SK-N-SH (cell line): ENCODE measurements around the gene AUH. TPM values are rescaled to one million over a fixed set of nuclear protein-coding genes. Genes with fewer than 3 reads are reported as not detected.

ENCODE experiments used
- CTCF ChIA-PET: fragments of 300-600, 350-600 bp; formaldehyde crosslinking; extraction: SDS; loops from one replicate; lab custom pipeline; 2021; lab: Yijun Ruan, JAX
- POLR2A ChIA-PET: fragments of 350-600 bp; sonication (Branson Sonifier 250); formaldehyde crosslinking; extraction: SDS; loops from one replicate; lab custom pipeline; 2020; ENCODE audit warnings: antibody characterized with exemption, inconsistent platforms; lab: Yijun Ruan, JAX
- DNase-seq: peaks from one replicate; pipeline ENCODE4 v3.0.0; 2012
- H2AFZ ChIP-seq: fragments of 200-600 bp; sonication (generic); 2 replicates; pipeline ENCODE4 v1.8.1; 2016; ENCODE audit warnings: antibody characterized with exemption, mild to moderate bottlenecking, low read depth
- H3F3A ChIP-seq: fragments of 200-600 bp; sonication (generic); replicated peaks from 2 replicates; pipeline ENCODE3; 2016; ENCODE audit warnings: antibody characterized with exemption, mild to moderate bottlenecking; ENCODE audit not compliant: insufficient read depth
- H3K27ac ChIP-seq, 2 experiments: fragments of 200-500 bp in 1 of 2; fragments of 200-600 bp in 1 of 2; sonication (Bioruptor generic) in 1 of 2; sonication (generic), shearing (Covaris generic) in 1 of 2; 2 replicates each; pipeline versions ENCODE4 v1.5.1 to v1.6.1; 2014 to 2016; ENCODE audit warnings: low read depth in 2 of 2, inconsistent platforms in 1 of 2, low read length in 1 of 2, mild to moderate bottlenecking in 1 of 2, mixed read lengths in 1 of 2
- H3K27me3 ChIP-seq: fragments of 200-600 bp; sonication (generic), shearing (Covaris generic); 2 replicates; pipeline ENCODE4 v1.6.1; 2016; ENCODE audit warnings: mixed run types; ENCODE audit not compliant: insufficient read depth
- H3K36me3 ChIP-seq, 2 experiments: fragments of 200-500 bp in 1 of 2; fragments of 200-600 bp in 1 of 2; sonication (Bioruptor generic) in 1 of 2; sonication (generic) in 1 of 2; replicated peaks in 1 of 2; 2 replicates each; pipeline versions ENCODE3 to v1.5.1; 2014 to 2016; ENCODE audit warnings: low read length in 1 of 2, mild to moderate bottlenecking in 1 of 2; ENCODE audit not compliant: insufficient read depth in 2 of 2, control insufficient read depth in 1 of 2
- H3K4me1 ChIP-seq, 2 experiments: fragments of 200-500 bp in 1 of 2; fragments of 200-600 bp in 1 of 2; sonication (Bioruptor generic) in 1 of 2; sonication (generic), shearing (Covaris generic) in 1 of 2; 2 replicates each; pipeline versions ENCODE4 v1.5.1 to v1.6.1; 2014 to 2016; ENCODE audit warnings: low read depth in 1 of 2, low read length in 1 of 2, mixed run types in 1 of 2; ENCODE audit not compliant: insufficient read depth in 2 of 2, control insufficient read depth in 1 of 2
- H3K4me2 ChIP-seq: fragments of 200-600 bp; sonication (generic), shearing (Covaris generic); 2 replicates; pipeline ENCODE4 v1.6.1; 2017; ENCODE audit warnings: mixed run types
- H3K4me3 ChIP-seq, 2 experiments: fragments of 200-500 bp in 1 of 2; fragments of 200-600 bp in 1 of 2; sonication (Bioruptor generic) in 1 of 2; sonication (generic), shearing (Covaris generic) in 1 of 2; 2 replicates each; pipeline versions ENCODE4 v1.5.1 to v1.8.1; 2014 to 2016; ENCODE audit warnings: low read depth in 2 of 2, inconsistent platforms in 1 of 2, low read length in 1 of 2, mild to moderate bottlenecking in 1 of 2, mixed read lengths in 1 of 2, moderate library complexity in 1 of 2
- H3K79me2 ChIP-seq: fragments of 200-600 bp; sonication (generic); 2 replicates; pipeline ENCODE4 v1.8.1; 2017; ENCODE audit warnings: mild to moderate bottlenecking; ENCODE audit not compliant: insufficient read depth
- H3K9ac ChIP-seq: fragments of 200-600 bp; sonication (generic); 2 replicates; pipeline ENCODE4 v1.6.1; 2017; ENCODE audit warnings: mixed run types
- H3K9me2 ChIP-seq: fragments of 200-600 bp; sonication (generic); 2 replicates; pipeline ENCODE4 v1.6.1; 2017; ENCODE audit warnings: mixed run types
- H3K9me3 ChIP-seq: fragments of 200-600 bp; sonication (generic); 2 replicates; pipeline ENCODE4 v1.6.1; 2017; ENCODE audit warnings: mixed run types, mild to moderate bottlenecking, moderate library complexity
- H4K20me1 ChIP-seq: fragments of 200-600 bp; sonication (generic); 2 replicates; pipeline ENCODE4 v1.6.1; 2017; ENCODE audit warnings: mild to moderate bottlenecking, mixed run types; ENCODE audit not compliant: insufficient read depth
- CHD2 ChIP-seq: fragments of 150-350 bp; IDR thresholded peaks from 2 replicates; pipeline ENCODE4 v1.6.1; 2018; ENCODE audit warnings: low read length; ENCODE audit not compliant: partially characterized antibody
- EP300 ChIP-seq, 2 experiments: IDR thresholded peaks; 2 replicates each; pipeline versions ENCODE4 v1.4.0 to v1.6.1; 2012; ENCODE audit warnings: borderline replicate concordance in 1 of 2, low read depth in 1 of 2, low read length in 1 of 2
- FOSL2 ChIP-seq: IDR thresholded peaks from 2 replicates; pipeline ENCODE4 v1.4.0; 2012; ENCODE audit warnings: low read depth, mild to moderate bottlenecking, moderate library complexity, borderline replicate concordance
- GABPA ChIP-seq: IDR thresholded peaks from 2 replicates; pipeline ENCODE4 v1.4.0; 2012; ENCODE audit warnings: low read depth, mild to moderate bottlenecking
- GATA2 ChIP-seq: sonication (generic); formaldehyde crosslinking; IDR thresholded peaks from 2 replicates; pipeline ENCODE4 v1.5.0; 2020; ENCODE audit warnings: mild to moderate bottlenecking, missing genetic modification reagents
- JUND ChIP-seq: IDR thresholded peaks from 2 replicates; pipeline ENCODE4 v1.4.0; 2012
- MEF2A ChIP-seq: IDR thresholded peaks from 2 replicates; pipeline ENCODE4 v1.4.0; 2012; ENCODE audit warnings: low read depth, borderline replicate concordance
- NFIC ChIP-seq: IDR thresholded peaks from 2 replicates; pipeline ENCODE4 v1.4.0; 2012; ENCODE audit warnings: borderline replicate concordance
- NRF1 ChIP-seq: IDR thresholded peaks from 2 replicates; pipeline ENCODE4 v1.6.1; 2012; ENCODE audit warnings: low read depth, mild to moderate bottlenecking, low read length
- RCOR1 ChIP-seq: fragments of 150-350 bp; IDR thresholded peaks from 2 replicates; pipeline ENCODE4 v1.6.1; 2017; ENCODE audit warnings: antibody characterized with exemption, low read length
- RFX5 ChIP-seq: IDR thresholded peaks from 2 replicates; pipeline ENCODE4 v1.6.1; 2012; ENCODE audit warnings: mild to moderate bottlenecking, improper control_type of control experiment, low read length
- SIN3A ChIP-seq: IDR thresholded peaks from 2 replicates; pipeline ENCODE4 v1.6.1; 2012; ENCODE audit warnings: low read depth, mild to moderate bottlenecking, low read length, moderate library complexity, borderline replicate concordance
- SMC3 ChIP-seq: IDR thresholded peaks from 2 replicates; pipeline ENCODE4 v1.6.1; 2012; ENCODE audit warnings: low read depth, low read length, improper control_type of control experiment
- TAF1 ChIP-seq: IDR thresholded peaks from 2 replicates; pipeline ENCODE4 v1.6.1; 2012; ENCODE audit warnings: low read depth, mild to moderate bottlenecking, low read length, moderate library complexity, borderline replicate concordance
- TEAD4 ChIP-seq: IDR thresholded peaks from 2 replicates; pipeline ENCODE4 v1.4.0; 2012; ENCODE audit warnings: mild to moderate bottlenecking, borderline replicate concordance; ENCODE audit not compliant: insufficient read depth
- USF1 ChIP-seq: IDR thresholded peaks from 2 replicates; pipeline ENCODE4 v1.4.0; 2012; ENCODE audit warnings: low read depth, borderline replicate concordance
- ZBTB33 ChIP-seq: IDR thresholded peaks from 2 replicates; pipeline ENCODE4 v1.4.0; 2012; ENCODE audit warnings: low read depth, borderline replicate concordance
- WGBS: methylation state at CpG from one replicate; pipeline ENCODE4 v1.1.6; 2017; ENCODE audit warnings: low lambda C conversion rate; 5-methylcytosine and 5-hydroxymethylcytosine counted together
- polyA plus RNA-seq, 3 experiments: library from polyadenylated mRNA; depleted of rRNA; stranded (reverse); fragments of >200 nt; gene quantifications; 2 replicates each; pipeline ENCODE4 v1.2.3, GENCODE V29; 2012
- TF ChIP-seq, protein P1 (sequence below): IDR thresholded peaks from 2 replicates; pipeline ENCODE4 v1.4.0; 2012; ENCODE audit warnings: low read depth
- TF ChIP-seq, protein P2 (sequence below): IDR thresholded peaks from 2 replicates; pipeline ENCODE4; 2012
- TF ChIP-seq, protein P3 (sequence below): fragments of 150-350 bp; IDR thresholded peaks from 2 replicates; pipeline ENCODE4 v1.6.1; 2017; ENCODE audit warnings: antibody characterized with exemption, low read length, low read depth, borderline replicate concordance

The AUH gene
- polyA plus RNA-seq, 1 of the 3 experiments (the other 2 are of a cell fraction), result 7.6 TPM

DNA sequence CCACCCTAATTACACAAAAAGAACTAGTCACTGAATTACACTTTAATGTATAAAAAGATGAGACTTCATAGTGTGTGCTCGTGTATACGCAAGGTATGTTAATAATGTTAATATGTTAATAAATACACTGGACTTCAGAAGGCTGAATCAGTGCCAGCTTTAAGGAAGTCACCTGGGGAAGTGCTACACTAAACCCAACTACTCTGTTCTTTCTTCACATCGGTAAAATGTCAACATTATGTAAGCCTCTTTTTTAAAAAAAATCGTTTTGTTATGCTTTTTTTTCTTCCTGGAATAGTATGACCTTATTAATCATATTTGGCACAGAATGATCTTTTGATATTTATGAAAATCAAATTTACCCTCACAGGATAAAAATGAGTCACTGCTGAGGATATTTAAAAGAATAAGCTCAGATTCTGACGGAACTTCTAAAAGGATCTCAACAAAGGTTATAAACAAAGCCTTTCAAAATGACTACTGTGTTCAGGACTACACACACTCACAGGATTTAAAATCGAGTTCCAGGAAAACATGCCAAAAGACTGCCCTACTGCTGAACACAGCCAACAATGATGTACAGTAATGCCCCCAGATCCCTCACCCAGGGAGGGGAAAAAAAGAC, 75.9 kb downstream of the AUH start:
- Histone ChIP-seq H3K27me3 (no peaks in the 10 kb centered on the region), H3F3A (peaks cover 3% of the 10 kb centered on the region), H3K4me1 (peaks cover 0 to 8% of the 10 kb centered on the region in 2 experiments; a peak in 1 of 4 replicates), H2AFZ (no peak overlapping the region), H3K4me2 (peak overlapping the region; percentile 31; the same call in 1 of the 2 replicates), H3K4me3 (no peak overlapping the region), H4K20me1 (no peaks in the 10 kb centered on the region), H3K79me2 (no peaks in the 10 kb centered on the region), H3K9me2 (no peaks in the 10 kb centered on the region), H3K9ac (no peak overlapping the region), H3K36me3 (peaks cover 0 to 4% of the 10 kb centered on the region in 2 experiments), H3K27ac (peak overlapping the region in 1 of 2 experiments; percentile 59; a peak in 1 of 4 replicates), H3K9me3 (no peaks in the 10 kb centered on the region)
- 31% methylated on average over 6 of the region's 6 CpGs for WGBS
- ChIA-PET POLR2A (no interaction called here), CTCF (no interaction called here)
- no peak for TF ChIP-seq SIN3A
- TF ChIP-seq, protein P1, sequence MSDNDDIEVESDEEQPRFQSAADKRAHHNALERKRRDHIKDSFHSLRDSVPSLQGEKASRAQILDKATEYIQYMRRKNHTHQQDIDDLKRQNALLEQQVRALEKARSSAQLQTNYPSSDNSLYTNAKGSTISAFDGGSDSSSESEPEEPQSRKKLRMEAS, result no peak
- peak; percentile 7; the same call in 1 of the 2 replicates for TF ChIP-seq NFIC
- TF ChIP-seq FOSL2, result peak; percentile 5; the same call in 1 of the 2 replicates
- TF ChIP-seq GATA2 (CRISPR knock-in tag), result no peak
- no peak for TF ChIP-seq GABPA
- no peak for TF ChIP-seq MEF2A
- no peak for TF ChIP-seq RFX5
- TF ChIP-seq CHD2, result no peak
- no peak for TF ChIP-seq RCOR1
- TF ChIP-seq ZBTB33, result no peak
- no peak for DNase-seq

DNA sequence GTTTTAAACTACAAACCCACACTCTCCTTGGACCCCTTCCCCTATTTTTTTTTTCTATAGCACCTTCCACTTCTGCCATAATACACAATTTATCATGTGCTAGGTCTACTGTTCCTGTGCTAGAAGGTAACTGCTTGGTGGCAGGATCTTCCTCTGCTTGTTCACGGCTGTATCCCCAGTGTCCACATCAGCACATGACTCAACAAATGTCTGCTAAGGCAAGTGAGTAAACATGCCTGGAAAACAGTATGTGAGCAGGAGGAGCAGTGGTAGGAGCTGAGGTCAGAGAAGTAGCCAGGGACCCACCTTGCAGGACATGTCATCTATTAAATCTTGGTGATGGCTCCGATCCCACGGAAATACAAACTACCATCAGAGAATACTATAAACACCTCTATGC, 79.4 kb downstream of the AUH start:
- CTCF ChIA-PET, result no interaction called here
- no peaks in the 10 kb centered on the region for H3K9me3 ChIP-seq
- H3K27ac ChIP-seq, result no peak overlapping the region
- H3K4me2 ChIP-seq, result no peak overlapping the region
- H4K20me1 ChIP-seq, result no peaks in the 10 kb centered on the region
- no peak for DNase-seq
- H2AFZ ChIP-seq, result no peak overlapping the region
- POLR2A ChIA-PET, result no interaction called here
- H3K79me2 ChIP-seq, result no peaks in the 10 kb centered on the region
- H3K4me3 ChIP-seq, result no peak overlapping the region
- no peaks in the 10 kb centered on the region for H3K27me3 ChIP-seq
- H3K9ac ChIP-seq, result no peak overlapping the region
- H3K36me3 ChIP-seq, result no peaks in the 10 kb centered on the region
- WGBS, result 96% methylated on average over 3 of the region's 3 CpGs
- H3F3A ChIP-seq, result no peaks in the 10 kb centered on the region
- H3K9me2 ChIP-seq, result no peaks in the 10 kb centered on the region
- peaks cover 0 to 8% of the 10 kb centered on the region in 2 experiments; a peak in 1 of 4 replicates for H3K4me1 ChIP-seq
- TF ChIP-seq TAF1 (no peak), MEF2A (no peak), GABPA (no peak), USF1 (no peak), EP300 (IDR thresholded peaks at IDR 0.05; ENCODE audit: borderline replicate concordance in 1 of 2, low read depth in 1 of 2, low read length in 1 of 2) (no peak), NRF1 (no peak), SMC3 (no peak), GATA2 (CRISPR knock-in tag) (no peak), FOSL2 (no peak), TEAD4 (no peak), RFX5 (no peak), JUND (no peak), CHD2 (no peak)
- TF ChIP-seq, protein P1, result no peak
- TF ChIP-seq, protein P2, sequence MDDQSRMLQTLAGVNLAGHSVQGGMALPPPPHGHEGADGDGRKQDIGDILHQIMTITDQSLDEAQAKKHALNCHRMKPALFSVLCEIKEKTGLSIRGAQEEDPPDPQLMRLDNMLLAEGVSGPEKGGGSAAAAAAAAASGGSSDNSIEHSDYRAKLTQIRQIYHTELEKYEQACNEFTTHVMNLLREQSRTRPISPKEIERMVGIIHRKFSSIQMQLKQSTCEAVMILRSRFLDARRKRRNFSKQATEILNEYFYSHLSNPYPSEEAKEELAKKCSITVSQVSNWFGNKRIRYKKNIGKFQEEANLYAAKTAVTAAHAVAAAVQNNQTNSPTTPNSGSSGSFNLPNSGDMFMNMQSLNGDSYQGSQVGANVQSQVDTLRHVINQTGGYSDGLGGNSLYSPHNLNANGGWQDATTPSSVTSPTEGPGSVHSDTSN, result no peak
- TF ChIP-seq, protein P3, sequence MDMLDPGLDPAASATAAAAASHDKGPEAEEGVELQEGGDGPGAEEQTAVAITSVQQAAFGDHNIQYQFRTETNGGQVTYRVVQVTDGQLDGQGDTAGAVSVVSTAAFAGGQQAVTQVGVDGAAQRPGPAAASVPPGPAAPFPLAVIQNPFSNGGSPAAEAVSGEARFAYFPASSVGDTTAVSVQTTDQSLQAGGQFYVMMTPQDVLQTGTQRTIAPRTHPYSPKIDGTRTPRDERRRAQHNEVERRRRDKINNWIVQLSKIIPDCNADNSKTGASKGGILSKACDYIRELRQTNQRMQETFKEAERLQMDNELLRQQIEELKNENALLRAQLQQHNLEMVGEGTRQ, result no peak
- TF ChIP-seq, all 33 proteins: peak for 0
